ENCODE results near the gene KLHL26. TPM values are rescaled to one million over a fixed set of nuclear protein-coding genes. Genes with fewer than 3 reads are reported as not detected.
A peak's percentile ranks its signal among the peaks of the same experiment; 100 is the strongest.

KLHL26 gene
- polyA plus RNA-seq, 3 donors: 1.6 to 3.2 (median 2.0) TPM

DNA sequence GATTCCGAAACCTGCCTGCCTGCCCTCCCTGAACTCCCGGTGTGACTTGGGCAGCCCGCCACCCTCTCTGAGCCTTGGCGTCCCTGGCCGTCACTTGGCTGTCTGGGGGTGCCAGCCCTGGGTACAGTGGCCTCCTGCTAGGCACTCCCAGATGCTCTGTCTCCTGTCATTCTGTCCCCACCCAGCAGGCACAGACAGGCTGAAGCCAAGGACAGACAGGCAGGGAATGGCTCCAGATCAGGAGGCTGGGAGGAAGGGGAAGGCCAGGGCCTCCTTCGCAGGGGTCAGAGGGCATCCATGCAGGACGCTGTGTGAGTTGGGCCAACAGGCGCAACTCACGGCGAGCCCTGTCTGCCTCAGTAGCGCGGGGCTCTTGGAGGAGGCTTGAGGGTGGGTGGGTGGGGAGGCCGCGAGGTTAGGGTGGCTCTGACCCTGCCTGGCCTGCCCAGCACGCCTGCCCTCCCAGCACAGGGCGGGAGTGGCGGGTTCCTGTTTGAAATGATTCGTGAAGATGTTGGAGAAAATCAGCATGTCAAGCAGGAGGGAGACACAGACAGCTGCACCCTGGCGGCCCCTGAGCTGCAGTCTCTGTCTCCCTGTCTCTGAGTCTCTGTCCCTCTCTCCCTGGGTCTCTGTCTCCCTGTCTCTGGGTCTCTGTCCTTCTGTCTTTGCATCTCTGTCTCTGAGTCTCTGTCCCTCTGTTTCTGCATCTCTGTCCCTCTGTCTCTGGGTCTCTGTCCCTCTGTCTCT, 19.7 kb downstream of the KLHL26 start:
- intact Hi-C loops (cut with micrococcal nuclease): loop anchor here in 1 of 2 donors (5.0 kb wide), 1 partner anchor 46 kb away; no protein-coding TSS in a partner anchor
- no peak overlapping the region for H3K4me2 ChIP-seq (replicated peaks; ENCODE audit: extremely low read depth, low read length, poor library complexity, severe bottlenecking)
- Mint-ChIP-seq H3K4me1 (peaks cover 24% of the 10 kb centered on the region), H3K4me3 (no peak overlapping the region), H3K27ac (peak overlapping the region in 2 of 7 donors; percentile 13 to 53), H3K9me3 (peaks cover 0 to under 1% (median 0%) of the 10 kb centered on the region in 7 donors), H3K27me3 (ENCODE audit: low read depth in 3 of 3) (peaks cover 8 to 14% (median 9%) of the 10 kb centered on the region in 3 donors), H3K36me3 (peaks cover 2 to 17% of the 10 kb centered on the region in 2 donors)
- TF ChIP-seq, protein P1, sequence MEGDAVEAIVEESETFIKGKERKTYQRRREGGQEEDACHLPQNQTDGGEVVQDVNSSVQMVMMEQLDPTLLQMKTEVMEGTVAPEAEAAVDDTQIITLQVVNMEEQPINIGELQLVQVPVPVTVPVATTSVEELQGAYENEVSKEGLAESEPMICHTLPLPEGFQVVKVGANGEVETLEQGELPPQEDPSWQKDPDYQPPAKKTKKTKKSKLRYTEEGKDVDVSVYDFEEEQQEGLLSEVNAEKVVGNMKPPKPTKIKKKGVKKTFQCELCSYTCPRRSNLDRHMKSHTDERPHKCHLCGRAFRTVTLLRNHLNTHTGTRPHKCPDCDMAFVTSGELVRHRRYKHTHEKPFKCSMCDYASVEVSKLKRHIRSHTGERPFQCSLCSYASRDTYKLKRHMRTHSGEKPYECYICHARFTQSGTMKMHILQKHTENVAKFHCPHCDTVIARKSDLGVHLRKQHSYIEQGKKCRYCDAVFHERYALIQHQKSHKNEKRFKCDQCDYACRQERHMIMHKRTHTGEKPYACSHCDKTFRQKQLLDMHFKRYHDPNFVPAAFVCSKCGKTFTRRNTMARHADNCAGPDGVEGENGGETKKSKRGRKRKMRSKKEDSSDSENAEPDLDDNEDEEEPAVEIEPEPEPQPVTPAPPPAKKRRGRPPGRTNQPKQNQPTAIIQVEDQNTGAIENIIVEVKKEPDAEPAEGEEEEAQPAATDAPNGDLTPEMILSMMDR (IDR thresholded peaks at IDR 0.05): no peak
- peaks cover 64% of the 10 kb centered on the region for H4K20me1 ChIP-seq (ENCODE audit: insufficient read depth, low read length)
- H3K36me3 ChIP-seq (replicated peaks in 1 of 2; ENCODE audit: control insufficient read depth in 1 of 2, insufficient read depth in 2 of 2, low read length in 2 of 2): no peaks in the 10 kb centered on the region
- no peak overlapping the region for H2AFZ ChIP-seq (ENCODE audit: insufficient read depth, low read depth, low read length, poor library complexity, severe bottlenecking)
- no peak overlapping the region for H3K4me3 ChIP-seq (replicated peaks in 1 of 3; ENCODE audit: low read depth in 2 of 3, low read length in 3 of 3)
- no peak for DNase-seq
- no peak overlapping the region for H3K27ac ChIP-seq (ENCODE audit: low read depth in 1 of 2, low read length in 2 of 2)
- peaks cover 9 to 14% of the 10 kb centered on the region in 2 donors for H3K4me1 ChIP-seq (ENCODE audit: control insufficient read depth in 1 of 2, insufficient read depth in 2 of 2, low read length in 2 of 2)
- H3K27me3 ChIP-seq (ENCODE audit: control insufficient read depth in 2 of 2, insufficient read depth in 2 of 2, low read length in 2 of 2): no peaks in the 10 kb centered on the region
- H3K9ac ChIP-seq (ENCODE audit: insufficient read depth, low read length, poor library complexity, severe bottlenecking): no peak overlapping the region
- H3K79me2 ChIP-seq (ENCODE audit: insufficient read depth, low read length): no peaks in the 10 kb centered on the region
- 98% methylated on average over 6 of the region's 19 CpGs for WGBS (ENCODE audit: insufficient coverage)
- no peaks in the 10 kb centered on the region for H3K9me3 ChIP-seq (replicated peaks in 1 of 2; ENCODE audit: control insufficient read depth in 1 of 2, insufficient read depth in 1 of 2, low read length in 2 of 2)

DNA sequence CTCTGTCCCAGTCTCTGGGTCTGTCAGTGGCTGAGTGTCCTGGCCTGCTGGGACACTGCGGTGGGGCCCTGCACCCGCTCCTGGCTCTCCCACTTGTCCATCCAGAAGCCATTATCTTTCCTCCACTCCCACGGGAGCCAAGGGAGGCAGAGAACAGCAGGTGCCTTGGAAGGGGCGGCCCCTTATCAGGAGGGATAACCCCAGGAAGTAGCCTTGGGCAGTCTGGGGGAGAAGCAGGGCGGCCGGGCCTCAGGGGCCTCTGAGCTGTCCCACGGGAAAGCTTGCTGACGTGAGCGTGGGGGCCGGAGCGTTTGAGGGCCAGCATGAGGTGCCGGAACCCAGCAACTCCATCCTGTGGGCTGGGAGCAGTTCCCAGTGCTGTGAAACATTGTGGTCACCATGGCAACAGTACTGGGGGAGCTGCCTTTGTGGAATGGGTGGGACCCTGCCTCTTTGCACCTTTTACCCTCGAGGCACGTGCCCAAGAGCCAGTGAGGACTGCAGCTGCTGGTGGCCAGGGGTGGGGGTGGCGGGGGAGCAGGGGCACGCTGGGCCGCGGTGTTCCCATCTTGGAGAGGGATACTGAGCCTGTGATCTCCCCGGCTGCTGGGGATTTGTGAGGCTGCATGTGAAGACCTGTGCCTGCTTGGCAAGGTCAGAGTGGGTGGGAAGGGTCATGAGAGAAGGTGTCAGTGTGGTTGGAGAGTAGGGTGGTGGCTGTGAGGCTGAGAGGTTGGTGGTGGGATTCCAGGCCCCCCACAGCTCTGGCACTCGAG, 20.9 kb downstream of the KLHL26 start:
- H3K27me3 Mint-ChIP-seq (ENCODE audit: low read depth in 3 of 3): peaks cover 8 to 11% (median 9%) of the 10 kb centered on the region in 3 donors
- TF ChIP-seq, protein P1 (IDR thresholded peaks at IDR 0.05): no peak
- DNase-seq: no peak
- no peaks in the 10 kb centered on the region for H3K36me3 ChIP-seq (replicated peaks in 1 of 2; ENCODE audit: control insufficient read depth in 1 of 2, insufficient read depth in 2 of 2, low read length in 2 of 2)
- H3K27ac Mint-ChIP-seq: no peak overlapping the region
- H3K36me3 Mint-ChIP-seq: peaks cover 9 to 13% of the 10 kb centered on the region in 2 donors
- H3K27me3 ChIP-seq (ENCODE audit: control insufficient read depth in 2 of 2, insufficient read depth in 2 of 2, low read length in 2 of 2): no peaks in the 10 kb centered on the region
- no peak overlapping the region for H3K4me3 Mint-ChIP-seq
- peaks cover 9 to 14% of the 10 kb centered on the region in 2 donors for H3K4me1 ChIP-seq (ENCODE audit: control insufficient read depth in 1 of 2, insufficient read depth in 2 of 2, low read length in 2 of 2)
- no peaks in the 10 kb centered on the region for H3K9me3 ChIP-seq (replicated peaks in 1 of 2; ENCODE audit: control insufficient read depth in 1 of 2, insufficient read depth in 1 of 2, low read length in 2 of 2)
- no peak overlapping the region for H3K4me2 ChIP-seq (replicated peaks; ENCODE audit: extremely low read depth, low read length, poor library complexity, severe bottlenecking)
- no peak overlapping the region for H3K4me3 ChIP-seq (replicated peaks in 1 of 3; ENCODE audit: low read depth in 2 of 3, low read length in 3 of 3)
- peaks cover 55% of the 10 kb centered on the region for H4K20me1 ChIP-seq (ENCODE audit: insufficient read depth, low read length)
- H3K79me2 ChIP-seq (ENCODE audit: insufficient read depth, low read length): no peaks in the 10 kb centered on the region
- H3K9me3 Mint-ChIP-seq: peaks cover 0 to 5% (median 3%) of the 10 kb centered on the region in 7 donors
- H2AFZ ChIP-seq (ENCODE audit: insufficient read depth, low read depth, low read length, poor library complexity, severe bottlenecking): no peak overlapping the region
- no peak overlapping the region for H3K27ac ChIP-seq (ENCODE audit: low read depth in 1 of 2, low read length in 2 of 2)
- peaks cover 25% of the 10 kb centered on the region for H3K4me1 Mint-ChIP-seq
- WGBS (ENCODE audit: insufficient coverage): 89% methylated on average over 17 of the region's 20 CpGs
- no peak overlapping the region for H3K9ac ChIP-seq (ENCODE audit: insufficient read depth, low read length, poor library complexity, severe bottlenecking)
- intact Hi-C loops (cut with micrococcal nuclease): loop anchor here in 1 of 2 donors (5.0 kb wide), 1 partner anchor 45 kb away; no protein-coding TSS in a partner anchor

Measured in CD14-positive monocyte (primary cell).